ENCODE data around the gene PDE3A. TPM values are rescaled to one million over a fixed set of nuclear protein-coding genes. Genes with fewer than 3 reads are reported as not detected.

Gene PDE3A
- total RNA-seq, 1 donor from 2014 or later = 2.4 TPM

- Mint-ChIP-seq H3K4me1 (peaks cover 21% of the 10 kb centered on the region), H3K27me3 (ENCODE audit: low read depth) (no peaks in the 10 kb centered on the region), H3K27ac (ENCODE audit: unreplicated experiment) (peak within 1 kb of the TSS; percentile 91), H3K4me3 (no peak within 1 kb of the TSS), H3K36me3 (ENCODE audit: low read depth) (no peaks in the 10 kb centered on the region), H3K9me3 (peaks cover 3% of the 10 kb centered on the region)
- DNase-seq (ENCODE audit: low read depth, low spot score) = no peak
- TF ChIP-seq, protein P1, sequence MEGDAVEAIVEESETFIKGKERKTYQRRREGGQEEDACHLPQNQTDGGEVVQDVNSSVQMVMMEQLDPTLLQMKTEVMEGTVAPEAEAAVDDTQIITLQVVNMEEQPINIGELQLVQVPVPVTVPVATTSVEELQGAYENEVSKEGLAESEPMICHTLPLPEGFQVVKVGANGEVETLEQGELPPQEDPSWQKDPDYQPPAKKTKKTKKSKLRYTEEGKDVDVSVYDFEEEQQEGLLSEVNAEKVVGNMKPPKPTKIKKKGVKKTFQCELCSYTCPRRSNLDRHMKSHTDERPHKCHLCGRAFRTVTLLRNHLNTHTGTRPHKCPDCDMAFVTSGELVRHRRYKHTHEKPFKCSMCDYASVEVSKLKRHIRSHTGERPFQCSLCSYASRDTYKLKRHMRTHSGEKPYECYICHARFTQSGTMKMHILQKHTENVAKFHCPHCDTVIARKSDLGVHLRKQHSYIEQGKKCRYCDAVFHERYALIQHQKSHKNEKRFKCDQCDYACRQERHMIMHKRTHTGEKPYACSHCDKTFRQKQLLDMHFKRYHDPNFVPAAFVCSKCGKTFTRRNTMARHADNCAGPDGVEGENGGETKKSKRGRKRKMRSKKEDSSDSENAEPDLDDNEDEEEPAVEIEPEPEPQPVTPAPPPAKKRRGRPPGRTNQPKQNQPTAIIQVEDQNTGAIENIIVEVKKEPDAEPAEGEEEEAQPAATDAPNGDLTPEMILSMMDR (conservative IDR thresholded peaks at IDR 0.05) = no peak
Measured at GRCh38 chr12:20695232-20695631, 326.9 kb downstream of the PDE3A start, which contains the start of gene SLCO1C1. Gene SLCO1C1 (plus strand): TSS chr12:20695332. CDS start chr12:20699577, 4,245 bp downstream.

- TF ChIP-seq, protein P1 (conservative IDR thresholded peaks at IDR 0.05) = no peak
- peaks cover 21% of the 10 kb centered on the region for H3K4me1 Mint-ChIP-seq
- DNase-seq (ENCODE audit: low read depth, low spot score) = no peak
- H3K4me3 Mint-ChIP-seq = no peak overlapping the region
- no peaks in the 10 kb centered on the region for H3K36me3 Mint-ChIP-seq (ENCODE audit: low read depth)
- no peak overlapping the region for H3K27ac Mint-ChIP-seq (ENCODE audit: unreplicated experiment)
- H3K27me3 Mint-ChIP-seq (ENCODE audit: low read depth) = no peaks in the 10 kb centered on the region
- H3K9me3 Mint-ChIP-seq = no peaks in the 10 kb centered on the region
Measured at GRCh38 chr12:20696181-20696905, 328.0 kb downstream of the PDE3A start.

DNA sequence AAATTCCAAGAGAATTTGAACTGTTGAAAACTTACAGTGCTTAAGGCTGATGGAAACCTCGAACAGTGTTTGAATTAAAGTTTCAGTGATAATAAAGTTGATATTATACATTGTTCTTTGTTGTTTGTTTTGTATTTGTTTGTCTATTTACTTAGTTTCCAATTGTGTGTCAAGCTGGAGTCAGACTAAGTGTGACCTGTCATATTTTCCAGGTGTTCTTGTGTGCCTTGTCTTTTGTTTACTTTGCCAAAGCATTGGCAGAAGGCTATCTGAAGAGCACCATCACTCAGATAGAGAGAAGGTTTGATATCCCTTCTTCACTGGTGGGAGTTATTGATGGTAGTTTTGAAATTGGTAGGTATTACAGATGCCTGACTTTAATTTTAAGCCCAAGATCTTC is 332.8 kb downstream of the PDE3A start:
- TF ChIP-seq, protein P1 (conservative IDR thresholded peaks at IDR 0.05) = no peak

GRCh38 chr12:20704860-20705259 is 336.5 kb downstream of the PDE3A start:
- Mint-ChIP-seq H3K27me3 (ENCODE audit: low read depth) (no peaks in the 10 kb centered on the region), H3K36me3 (ENCODE audit: low read depth) (no peaks in the 10 kb centered on the region), H3K9me3 (peaks cover 3% of the 10 kb centered on the region), H3K4me1 (no peaks in the 10 kb centered on the region), H3K27ac (ENCODE audit: unreplicated experiment) (no peak overlapping the region), H3K4me3 (no peak overlapping the region)
- TF ChIP-seq, protein P1 (conservative IDR thresholded peaks at IDR 0.05) = no peak
- DNase-seq (ENCODE audit: low read depth, low spot score) = no peak

More for the DNA sequence above, 332.8 kb downstream of the PDE3A start:
- Mint-ChIP-seq H3K27me3 (ENCODE audit: low read depth) (no peaks in the 10 kb centered on the region), H3K36me3 (ENCODE audit: low read depth) (no peaks in the 10 kb centered on the region), H3K9me3 (no peaks in the 10 kb centered on the region), H3K4me1 (peaks cover 2% of the 10 kb centered on the region), H3K4me3 (no peak overlapping the region), H3K27ac (ENCODE audit: unreplicated experiment) (no peak overlapping the region)
- DNase-seq (ENCODE audit: low read depth, low spot score) = no peak

GRCh38 chr12:20711846-20712245 is 343.5 kb downstream of the PDE3A start:
- no peak overlapping the region for H3K4me3 Mint-ChIP-seq
- TF ChIP-seq, protein P1 (conservative IDR thresholded peaks at IDR 0.05) = no peak
- no peaks in the 10 kb centered on the region for H3K4me1 Mint-ChIP-seq
- DNase-seq (ENCODE audit: low read depth, low spot score) = no peak
- no peaks in the 10 kb centered on the region for H3K36me3 Mint-ChIP-seq (ENCODE audit: low read depth)
- H3K9me3 Mint-ChIP-seq = peaks cover 3% of the 10 kb centered on the region
- H3K27ac Mint-ChIP-seq (ENCODE audit: unreplicated experiment) = no peak overlapping the region
- no peaks in the 10 kb centered on the region for H3K27me3 Mint-ChIP-seq (ENCODE audit: low read depth)

Measured in neural crest cell (in vitro differentiated cells).